Esophagus muscularis mucosa (tissue), 3 donors: ENCODE data around the gene RXRA.

Experiments used
- POLR2A ChIP-seq: fragments of 450-650 bp; IDR thresholded peaks from one replicate; pipeline ENCODE4 v1.6.1; 2017; ENCODE audit warnings: antibody characterized with exemption, moderate library complexity, mild to moderate bottlenecking, low read depth
- POLR2AphosphoS5 ChIP-seq, 2 donors: sonication (generic); formaldehyde crosslinking; IDR thresholded peaks; one replicate each; pipeline ENCODE4 v1.6.1; 2017; ENCODE audit warnings: antibody characterized with exemption in 2 of 2
- TF ChIP-seq, protein P1 (sequence below), 3 experiments: fragments of 200-600 bp in 2 of 3; fragments of 450-650 bp in 1 of 3; sonication (generic) in 2 of 3; IDR thresholded peaks; one replicate each; pipeline ENCODE4 v1.5.1; 2017 to 2019; ENCODE audit warnings: antibody characterized with exemption in 3 of 3, mild to moderate bottlenecking in 2 of 3, moderate library complexity in 1 of 3

DNA sequence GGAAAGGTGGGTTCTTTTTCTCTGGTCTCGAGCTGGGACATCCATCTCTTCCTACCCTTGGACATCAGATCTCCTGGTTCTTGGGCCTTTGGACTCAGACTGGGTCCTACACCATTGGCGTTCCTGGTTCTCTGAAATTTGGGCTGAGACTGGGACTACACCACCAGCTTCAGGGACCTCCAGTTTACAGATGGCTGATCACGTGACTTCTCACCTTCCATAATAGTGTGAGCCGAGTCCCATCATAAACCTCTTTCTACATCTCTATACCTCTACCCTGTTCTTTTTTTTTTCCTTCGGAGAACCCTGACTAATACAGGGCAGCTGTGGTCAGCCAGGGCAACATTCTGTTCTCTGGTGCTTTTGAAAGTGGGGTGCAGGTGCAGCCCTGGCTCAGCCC is 27.2 kb upstream of the RXRA start:
- TF ChIP-seq POLR2AphosphoS5 (IDR thresholded peaks at IDR 0.05) (no peak), POLR2A (no peak)
- TF ChIP-seq, protein P1, sequence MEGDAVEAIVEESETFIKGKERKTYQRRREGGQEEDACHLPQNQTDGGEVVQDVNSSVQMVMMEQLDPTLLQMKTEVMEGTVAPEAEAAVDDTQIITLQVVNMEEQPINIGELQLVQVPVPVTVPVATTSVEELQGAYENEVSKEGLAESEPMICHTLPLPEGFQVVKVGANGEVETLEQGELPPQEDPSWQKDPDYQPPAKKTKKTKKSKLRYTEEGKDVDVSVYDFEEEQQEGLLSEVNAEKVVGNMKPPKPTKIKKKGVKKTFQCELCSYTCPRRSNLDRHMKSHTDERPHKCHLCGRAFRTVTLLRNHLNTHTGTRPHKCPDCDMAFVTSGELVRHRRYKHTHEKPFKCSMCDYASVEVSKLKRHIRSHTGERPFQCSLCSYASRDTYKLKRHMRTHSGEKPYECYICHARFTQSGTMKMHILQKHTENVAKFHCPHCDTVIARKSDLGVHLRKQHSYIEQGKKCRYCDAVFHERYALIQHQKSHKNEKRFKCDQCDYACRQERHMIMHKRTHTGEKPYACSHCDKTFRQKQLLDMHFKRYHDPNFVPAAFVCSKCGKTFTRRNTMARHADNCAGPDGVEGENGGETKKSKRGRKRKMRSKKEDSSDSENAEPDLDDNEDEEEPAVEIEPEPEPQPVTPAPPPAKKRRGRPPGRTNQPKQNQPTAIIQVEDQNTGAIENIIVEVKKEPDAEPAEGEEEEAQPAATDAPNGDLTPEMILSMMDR (IDR thresholded peaks at IDR 0.05), result no peak
